D721Med (cell line): Measurements from ENCODE around the gene CDC42BPB.

Source experiments
- DNase-seq: peaks from one replicate; pipeline ENCODE4 v3.0.0; 2011; ENCODE audit warnings: low spot score; ENCODE audit not compliant: insufficient read length
- FAIRE-seq: peaks from 2 replicates; lab custom pipeline; 2011; peaks lifted over from hg19 to GRCh38; lab: Jason Lieb, UNC
- TF ChIP-seq, protein P1 (sequence below): IDR thresholded peaks from 2 replicates; pipeline ENCODE4 v1.5.1; 2012; ENCODE audit warnings: mild to moderate bottlenecking, control low read depth; ENCODE audit not compliant: insufficient read depth; ENCODE audit errors: missing control alignments

CDC42BPB gene

DNA sequence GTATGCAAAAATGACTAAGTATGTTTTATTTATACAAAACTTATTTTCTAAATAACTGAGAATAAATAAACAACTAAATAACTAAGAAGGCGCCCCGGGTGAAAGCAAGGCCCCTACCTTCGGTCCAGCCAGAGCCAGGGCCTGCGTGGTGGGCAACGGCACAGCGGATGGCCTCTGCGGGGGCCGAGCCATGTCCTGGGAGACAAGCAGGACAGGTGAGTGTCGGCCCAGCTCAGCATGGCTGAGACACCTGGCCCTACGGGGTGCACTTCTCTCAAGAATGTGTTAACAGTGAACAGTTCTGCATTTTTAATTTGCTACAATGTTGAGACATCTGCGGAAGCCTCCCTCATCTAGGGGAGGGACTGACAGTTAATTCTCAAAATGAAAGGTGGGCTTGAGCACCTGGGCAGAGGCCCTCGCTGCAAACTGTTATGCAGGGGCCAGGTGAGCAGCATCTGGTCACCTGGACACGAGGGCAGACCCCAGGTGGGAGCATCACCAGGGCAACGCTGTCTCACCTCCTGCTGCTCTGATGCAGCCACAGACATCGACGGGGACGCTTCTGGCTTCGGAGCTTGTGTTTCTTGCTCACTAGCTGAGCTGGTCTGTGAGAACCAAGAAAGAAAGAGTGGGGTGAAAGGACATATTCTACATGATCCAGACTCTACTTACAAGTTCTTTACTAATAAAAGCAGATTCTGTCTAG, 103.1 kb downstream of the CDC42BPB start:
- FAIRE-seq (no peak), DNase-seq (no peak)
- TF ChIP-seq, protein P1, sequence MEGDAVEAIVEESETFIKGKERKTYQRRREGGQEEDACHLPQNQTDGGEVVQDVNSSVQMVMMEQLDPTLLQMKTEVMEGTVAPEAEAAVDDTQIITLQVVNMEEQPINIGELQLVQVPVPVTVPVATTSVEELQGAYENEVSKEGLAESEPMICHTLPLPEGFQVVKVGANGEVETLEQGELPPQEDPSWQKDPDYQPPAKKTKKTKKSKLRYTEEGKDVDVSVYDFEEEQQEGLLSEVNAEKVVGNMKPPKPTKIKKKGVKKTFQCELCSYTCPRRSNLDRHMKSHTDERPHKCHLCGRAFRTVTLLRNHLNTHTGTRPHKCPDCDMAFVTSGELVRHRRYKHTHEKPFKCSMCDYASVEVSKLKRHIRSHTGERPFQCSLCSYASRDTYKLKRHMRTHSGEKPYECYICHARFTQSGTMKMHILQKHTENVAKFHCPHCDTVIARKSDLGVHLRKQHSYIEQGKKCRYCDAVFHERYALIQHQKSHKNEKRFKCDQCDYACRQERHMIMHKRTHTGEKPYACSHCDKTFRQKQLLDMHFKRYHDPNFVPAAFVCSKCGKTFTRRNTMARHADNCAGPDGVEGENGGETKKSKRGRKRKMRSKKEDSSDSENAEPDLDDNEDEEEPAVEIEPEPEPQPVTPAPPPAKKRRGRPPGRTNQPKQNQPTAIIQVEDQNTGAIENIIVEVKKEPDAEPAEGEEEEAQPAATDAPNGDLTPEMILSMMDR: no peak

DNA sequence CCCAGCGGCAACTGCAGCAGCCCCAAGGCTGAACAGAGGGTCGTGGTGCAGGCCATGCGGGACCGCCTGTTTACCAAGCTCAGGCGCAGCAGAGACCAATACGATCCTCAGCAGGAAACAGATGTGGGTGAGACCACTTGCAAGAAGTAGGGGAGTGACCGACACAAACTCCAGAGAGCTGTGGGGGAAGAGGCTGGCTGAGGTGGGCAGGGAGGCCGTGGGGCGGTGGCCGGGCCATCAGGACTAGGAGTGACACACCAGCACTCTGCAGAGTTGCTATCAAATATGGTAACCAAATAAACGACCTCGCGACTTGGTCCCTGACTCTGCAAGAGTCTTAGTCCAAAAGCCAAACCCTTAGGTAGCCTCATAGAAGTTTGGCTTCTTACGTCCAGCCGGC, 104.2 kb downstream of the CDC42BPB start:
- no peak for DNase-seq
- TF ChIP-seq, protein P1: no peak
- FAIRE-seq: no peak

DNA sequence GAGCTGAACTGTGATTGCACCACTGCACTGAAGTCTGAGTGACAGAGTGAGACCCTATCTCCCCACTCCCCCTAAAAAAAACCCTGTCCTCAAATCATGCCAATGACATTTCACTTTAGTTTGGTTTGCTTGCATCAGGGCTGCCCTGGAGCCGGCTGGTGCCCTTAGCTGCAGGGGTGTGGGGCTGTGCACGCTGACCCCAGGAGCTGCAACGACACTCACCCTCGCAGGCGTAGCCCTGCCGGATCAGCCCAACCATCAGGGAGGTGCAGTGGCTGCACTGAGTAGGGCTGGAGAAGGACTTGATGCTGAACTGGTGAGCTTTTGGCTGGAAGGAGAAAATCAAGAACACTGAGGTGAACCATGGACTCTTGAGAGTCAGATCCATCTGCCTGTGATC, 105.1 kb downstream of the CDC42BPB start:
- TF ChIP-seq, protein P1: no peak
- DNase-seq (no peak), FAIRE-seq (no peak)

- FAIRE-seq (no peak), DNase-seq (no peak)
These were observed 105.5 kb downstream of the CDC42BPB start for GRCh38 chr14:102951799-102952198.

DNA sequence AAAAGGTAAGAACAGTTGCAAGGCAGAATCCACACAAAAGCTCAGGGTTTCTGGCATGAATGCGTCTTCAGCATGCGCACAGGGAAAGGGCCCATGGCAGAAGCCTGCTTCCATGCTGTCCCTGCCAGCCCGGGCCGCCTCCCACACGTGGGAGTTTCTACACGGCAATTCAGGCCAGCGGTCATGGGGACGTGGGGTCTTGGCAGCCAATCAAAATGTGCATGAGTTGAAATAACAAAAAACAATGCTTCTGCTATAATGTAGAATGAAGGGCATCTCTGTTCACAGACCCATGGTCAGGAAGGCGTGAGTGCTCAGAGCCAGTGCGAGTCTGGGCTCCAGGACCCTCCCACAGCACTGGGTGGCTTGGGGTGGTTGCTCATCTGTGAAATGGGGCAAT, 106.3 kb downstream of the CDC42BPB start:
- FAIRE-seq: no peak
- TF ChIP-seq, protein P1: no peak
- no peak for DNase-seq

More at GRCh38 chr14:102951799-102952198, 105.5 kb downstream of the CDC42BPB start:
- TF ChIP-seq, protein P1: no peak

DNA sequence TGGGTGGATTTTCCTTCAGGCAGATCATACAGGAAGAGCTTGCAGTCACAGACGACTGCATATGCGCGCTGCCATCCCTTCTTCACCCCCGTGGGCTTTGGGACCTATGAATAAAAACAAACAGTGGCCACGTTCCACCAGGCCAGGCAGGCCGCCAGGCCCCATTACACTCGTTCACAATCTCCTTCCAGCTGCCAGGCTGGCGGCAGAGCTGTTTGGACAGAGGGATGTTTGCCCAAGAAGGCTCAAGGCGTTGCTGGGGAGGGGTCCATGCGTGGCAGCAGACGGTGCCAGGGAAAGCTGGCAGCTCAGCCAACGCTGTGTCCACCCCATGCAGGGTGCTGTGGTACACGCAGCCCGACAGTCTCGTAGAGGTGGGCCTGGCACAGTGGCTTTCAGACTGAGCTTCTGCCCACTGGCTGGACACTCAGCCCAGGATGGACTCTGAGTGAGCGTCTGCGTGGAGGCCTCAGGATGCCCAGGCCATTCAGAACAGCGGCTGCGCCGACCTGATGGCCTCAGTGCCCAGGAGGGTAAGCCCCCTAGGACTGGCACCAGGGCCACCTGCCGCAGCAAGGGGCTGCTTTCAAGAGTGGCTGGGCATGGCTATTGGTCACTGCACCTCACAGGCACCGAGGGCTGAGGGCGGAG, 107.4 kb downstream of the CDC42BPB start:
- TF ChIP-seq, protein P1: no peak
- DNase-seq (no peak), FAIRE-seq (no peak)

DNA sequence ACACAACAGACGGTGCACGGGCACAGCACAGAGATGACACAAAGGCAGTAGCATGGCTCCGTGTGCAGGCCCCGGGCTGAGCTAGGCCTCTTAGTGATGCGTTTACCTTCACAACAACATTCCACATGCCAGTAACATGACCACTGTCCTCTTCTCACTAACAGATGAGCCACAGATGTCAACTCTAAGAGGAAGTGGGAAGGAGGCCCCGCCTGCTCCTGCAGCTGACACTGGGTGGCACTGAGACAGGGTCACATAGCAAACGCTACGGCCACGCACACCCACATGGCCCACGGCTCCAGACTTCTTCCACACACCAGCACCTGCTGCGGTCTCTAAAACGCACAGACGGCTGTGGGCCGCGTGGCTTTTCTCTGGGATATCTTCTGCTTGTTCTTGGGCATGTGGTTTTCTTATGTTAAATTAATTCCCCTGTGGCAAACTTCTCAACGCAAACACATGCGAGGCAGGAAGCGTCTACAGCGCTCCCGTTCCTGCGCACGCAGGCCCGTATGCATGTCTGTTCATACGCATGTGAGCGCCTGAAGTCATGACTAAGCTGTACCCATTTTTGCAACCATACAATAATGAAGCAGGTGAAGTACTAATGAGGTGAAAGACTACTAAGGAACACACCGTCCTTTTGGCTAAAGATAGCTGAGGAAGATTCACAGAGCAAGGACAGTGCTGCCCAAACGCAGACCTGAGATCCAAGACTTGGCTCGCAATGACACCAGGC, 108.1 kb downstream of the CDC42BPB start:
- TF ChIP-seq, protein P1: no peak
- DNase-seq: no peak
- no peak for FAIRE-seq
